ENCODE measurements around the gene TRNP1.

TRNP1 gene

DNA sequence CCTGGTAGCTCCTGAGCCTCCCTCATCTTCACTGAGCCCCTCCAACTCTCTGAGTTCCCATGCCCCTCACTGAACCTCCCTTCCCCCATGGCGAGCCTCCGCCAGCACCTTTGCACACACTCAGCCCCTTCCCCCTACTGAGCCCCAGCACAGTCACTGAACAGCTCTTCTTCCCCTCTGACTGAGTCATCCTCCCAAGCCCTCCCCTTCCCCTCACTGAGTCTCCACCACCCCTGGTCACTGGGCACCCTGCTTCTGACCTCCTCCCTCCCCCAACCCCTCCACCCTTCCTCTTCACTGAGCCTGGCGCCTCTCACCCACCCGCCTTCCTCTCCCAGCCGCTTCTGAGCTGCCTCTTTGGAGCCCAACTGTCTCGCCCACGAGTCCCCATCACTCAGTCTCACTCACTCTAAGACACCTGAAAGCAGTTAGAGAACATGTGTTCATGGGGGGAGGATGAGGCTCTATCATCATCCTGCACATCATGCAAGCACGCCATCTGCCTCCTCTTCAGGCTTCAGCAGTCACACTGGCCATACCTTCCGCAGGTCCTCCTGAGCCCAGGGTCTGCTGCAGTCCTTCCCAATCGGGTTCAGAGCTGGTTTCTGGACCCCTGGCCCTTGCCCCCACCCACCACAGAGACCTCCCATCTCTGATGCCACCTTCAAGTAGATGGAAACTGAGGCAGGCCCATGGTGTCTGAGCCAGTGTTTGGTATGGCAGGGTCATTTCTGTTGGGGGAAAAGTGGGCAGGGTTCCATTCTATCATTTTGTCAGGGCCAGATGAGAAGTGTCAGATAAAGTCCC lies 2.0 kb upstream of the TRNP1 start:
- TF ChIP-seq, protein P1, sequence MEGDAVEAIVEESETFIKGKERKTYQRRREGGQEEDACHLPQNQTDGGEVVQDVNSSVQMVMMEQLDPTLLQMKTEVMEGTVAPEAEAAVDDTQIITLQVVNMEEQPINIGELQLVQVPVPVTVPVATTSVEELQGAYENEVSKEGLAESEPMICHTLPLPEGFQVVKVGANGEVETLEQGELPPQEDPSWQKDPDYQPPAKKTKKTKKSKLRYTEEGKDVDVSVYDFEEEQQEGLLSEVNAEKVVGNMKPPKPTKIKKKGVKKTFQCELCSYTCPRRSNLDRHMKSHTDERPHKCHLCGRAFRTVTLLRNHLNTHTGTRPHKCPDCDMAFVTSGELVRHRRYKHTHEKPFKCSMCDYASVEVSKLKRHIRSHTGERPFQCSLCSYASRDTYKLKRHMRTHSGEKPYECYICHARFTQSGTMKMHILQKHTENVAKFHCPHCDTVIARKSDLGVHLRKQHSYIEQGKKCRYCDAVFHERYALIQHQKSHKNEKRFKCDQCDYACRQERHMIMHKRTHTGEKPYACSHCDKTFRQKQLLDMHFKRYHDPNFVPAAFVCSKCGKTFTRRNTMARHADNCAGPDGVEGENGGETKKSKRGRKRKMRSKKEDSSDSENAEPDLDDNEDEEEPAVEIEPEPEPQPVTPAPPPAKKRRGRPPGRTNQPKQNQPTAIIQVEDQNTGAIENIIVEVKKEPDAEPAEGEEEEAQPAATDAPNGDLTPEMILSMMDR (conservative IDR thresholded peaks at IDR 0.05; ENCODE audit: low read depth, low read length), result no peak
- H3K27ac ChIP-seq, result no peak overlapping the region
- no peak overlapping the region for H3K4me2 ChIP-seq
- no peak overlapping the region for H3K9ac ChIP-seq
- no peaks in the 10 kb centered on the region for H3K4me1 ChIP-seq (ENCODE audit: low read depth, poor library complexity, severe bottlenecking)
- no peak overlapping the region for H3K4me3 ChIP-seq (IDR thresholded peaks at IDR 0.05; ENCODE audit: insufficient read depth, low read depth, low read length)
- H2AFZ ChIP-seq (ENCODE audit: low read depth), result no peak overlapping the region
- H3K27me3 ChIP-seq (ENCODE audit: insufficient read depth, low read depth), result peaks cover 32% of the 10 kb centered on the region
- H4K20me1 ChIP-seq (ENCODE audit: insufficient read depth), result no peaks in the 10 kb centered on the region
- no peaks in the 10 kb centered on the region for H3K36me3 ChIP-seq (ENCODE audit: insufficient read depth)
- no peaks in the 10 kb centered on the region for H3K79me2 ChIP-seq (ENCODE audit: insufficient read depth, low read depth)

DNA sequence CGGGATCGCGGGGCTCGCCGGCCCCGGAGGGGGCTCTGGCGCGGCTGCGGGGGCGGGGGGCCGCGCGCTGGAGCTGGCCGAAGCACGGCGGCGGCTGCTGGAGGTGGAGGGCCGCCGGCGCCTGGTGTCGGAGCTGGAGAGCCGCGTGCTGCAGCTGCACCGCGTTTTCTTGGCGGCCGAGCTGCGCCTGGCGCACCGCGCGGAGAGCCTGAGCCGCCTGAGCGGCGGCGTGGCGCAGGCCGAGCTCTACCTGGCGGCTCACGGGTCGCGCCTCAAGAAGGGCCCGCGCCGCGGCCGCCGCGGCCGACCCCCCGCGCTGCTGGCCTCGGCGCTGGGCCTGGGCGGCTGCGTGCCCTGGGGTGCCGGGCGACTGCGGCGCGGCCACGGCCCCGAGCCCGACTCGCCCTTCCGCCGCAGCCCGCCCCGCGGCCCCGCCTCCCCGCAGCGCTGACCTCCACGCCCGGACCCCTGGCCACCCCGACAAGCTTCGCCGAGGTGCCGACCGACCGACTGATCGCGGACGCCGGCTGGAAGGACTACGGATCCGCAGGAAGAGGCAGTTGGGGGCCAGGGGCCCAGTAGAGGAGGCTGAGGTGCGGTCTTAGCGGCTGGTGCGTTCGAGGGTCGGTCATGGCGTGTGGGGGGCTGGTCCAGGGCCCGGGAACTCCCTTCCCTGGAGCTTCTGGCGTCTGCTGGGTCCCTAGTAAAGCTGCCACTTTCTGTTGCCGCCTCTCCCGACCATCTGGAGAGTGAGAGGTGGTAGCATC lies 711 bp downstream of the TRNP1 start:
- peak overlapping the region; percentile 57 for H3K4me2 ChIP-seq
- no peak overlapping the region for H3K27ac ChIP-seq
- no peaks in the 10 kb centered on the region for H4K20me1 ChIP-seq (ENCODE audit: insufficient read depth)
- no peaks in the 10 kb centered on the region for H3K36me3 ChIP-seq (ENCODE audit: insufficient read depth)
- peak overlapping the region; percentile 93 for H2AFZ ChIP-seq (ENCODE audit: low read depth)
- peaks cover 10% of the 10 kb centered on the region for H3K4me1 ChIP-seq (ENCODE audit: low read depth, poor library complexity, severe bottlenecking)
- TF ChIP-seq, protein P1 (conservative IDR thresholded peaks at IDR 0.05; ENCODE audit: low read depth, low read length), result no peak
- no peaks in the 10 kb centered on the region for H3K79me2 ChIP-seq (ENCODE audit: insufficient read depth, low read depth)
- no peak overlapping the region for H3K9ac ChIP-seq
- peaks cover 32% of the 10 kb centered on the region for H3K27me3 ChIP-seq (ENCODE audit: insufficient read depth, low read depth)
- no peak overlapping the region for H3K4me3 ChIP-seq (IDR thresholded peaks at IDR 0.05; ENCODE audit: insufficient read depth, low read depth, low read length)

DNA sequence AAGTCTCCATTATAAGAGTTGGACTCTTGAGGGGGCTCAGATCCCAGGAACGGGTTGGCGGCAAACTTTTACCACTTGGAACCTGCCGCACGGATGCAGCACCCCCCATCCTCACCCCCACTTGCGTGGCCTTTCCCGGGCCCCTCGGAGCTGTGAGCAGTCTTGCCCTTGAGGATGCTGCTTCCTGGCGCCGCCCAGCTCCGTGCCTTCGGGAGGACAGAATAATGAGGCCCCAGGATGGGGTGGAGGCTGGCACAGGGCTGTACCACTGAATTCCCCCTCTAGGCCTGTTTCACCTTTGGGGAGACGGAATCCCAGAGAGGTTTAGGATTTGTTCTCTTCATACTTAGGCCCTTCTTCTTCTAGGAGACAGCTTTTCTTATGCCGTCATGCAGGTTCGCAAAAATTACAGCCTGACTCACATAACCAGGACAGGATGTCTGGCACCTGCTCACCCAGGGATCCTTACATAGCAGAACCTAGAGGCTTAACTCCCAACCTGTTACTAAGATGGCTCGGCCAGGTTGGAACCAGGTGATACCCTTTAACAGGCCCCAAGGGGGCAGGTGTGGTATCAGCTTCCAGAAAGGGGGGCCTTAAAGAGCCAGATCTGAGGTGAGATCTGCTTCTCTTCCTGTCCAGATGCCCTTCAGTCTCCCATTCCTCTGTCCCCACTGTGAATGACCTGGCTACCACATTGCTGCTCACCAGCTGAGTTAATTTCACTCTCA lies 1.5 kb downstream of the TRNP1 start:
- no peak overlapping the region for H3K4me3 ChIP-seq (IDR thresholded peaks at IDR 0.05; ENCODE audit: insufficient read depth, low read depth, low read length)
- H3K4me1 ChIP-seq (ENCODE audit: low read depth, poor library complexity, severe bottlenecking), result peaks cover 10% of the 10 kb centered on the region
- peaks cover 32% of the 10 kb centered on the region for H3K27me3 ChIP-seq (ENCODE audit: insufficient read depth, low read depth)
- H4K20me1 ChIP-seq (ENCODE audit: insufficient read depth), result no peaks in the 10 kb centered on the region
- TF ChIP-seq, protein P1 (conservative IDR thresholded peaks at IDR 0.05; ENCODE audit: low read depth, low read length), result no peak
- no peaks in the 10 kb centered on the region for H3K36me3 ChIP-seq (ENCODE audit: insufficient read depth)
- no peak overlapping the region for H3K4me2 ChIP-seq
- H3K27ac ChIP-seq, result no peak overlapping the region
- no peak overlapping the region for H3K9ac ChIP-seq
- no peaks in the 10 kb centered on the region for H3K79me2 ChIP-seq (ENCODE audit: insufficient read depth, low read depth)
- no peak overlapping the region for H2AFZ ChIP-seq (ENCODE audit: low read depth)

DNA sequence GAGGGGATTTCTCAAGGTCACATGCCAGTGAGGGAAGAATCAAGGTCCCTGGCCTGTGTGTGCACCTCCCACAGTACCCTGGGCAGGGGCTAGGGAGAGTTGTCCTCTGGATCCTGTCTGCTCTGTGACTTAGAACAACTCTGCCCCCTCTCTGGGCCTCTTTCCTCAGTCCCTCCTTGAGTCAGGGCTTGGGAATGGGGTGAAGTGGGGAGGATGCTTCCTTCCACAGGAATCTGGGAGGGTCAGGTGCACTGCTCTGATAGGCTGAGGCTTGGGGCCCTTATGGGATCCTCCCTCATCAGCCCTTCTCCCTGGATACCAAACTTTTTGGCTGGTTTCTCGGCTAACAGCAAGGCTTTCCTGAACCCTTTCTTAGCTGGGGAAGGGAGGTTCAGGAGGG lies 2.5 kb downstream of the TRNP1 start:
- peaks cover 10% of the 10 kb centered on the region for H3K4me1 ChIP-seq (ENCODE audit: low read depth, poor library complexity, severe bottlenecking)
- TF ChIP-seq, protein P1 (conservative IDR thresholded peaks at IDR 0.05; ENCODE audit: low read depth, low read length), result no peak
- H3K79me2 ChIP-seq (ENCODE audit: insufficient read depth, low read depth), result no peaks in the 10 kb centered on the region
- H3K27me3 ChIP-seq (ENCODE audit: insufficient read depth, low read depth), result peaks cover 26% of the 10 kb centered on the region
- no peaks in the 10 kb centered on the region for H3K36me3 ChIP-seq (ENCODE audit: insufficient read depth)
- no peak overlapping the region for H3K9ac ChIP-seq
- H4K20me1 ChIP-seq (ENCODE audit: insufficient read depth), result no peaks in the 10 kb centered on the region
- no peak overlapping the region for H2AFZ ChIP-seq (ENCODE audit: low read depth)
- H3K4me2 ChIP-seq, result no peak overlapping the region
- no peak overlapping the region for H3K4me3 ChIP-seq (IDR thresholded peaks at IDR 0.05; ENCODE audit: insufficient read depth, low read depth, low read length)
- no peak overlapping the region for H3K27ac ChIP-seq

All from KMS-11 (cell line).